ENCODE data around the gene MTAP. TPM values are rescaled to one million over a fixed set of nuclear protein-coding genes. Genes with fewer than 3 reads are reported as not detected.

MTAP gene
- total RNA-seq, 1 experiment from 2014 or later = 34.7 TPM

- CTCF ChIA-PET = interaction anchor here (0.6 to 1.2 kb wide), 6 partner anchors 23 to 431 kb away, joined by 3 to 6 read pairs (median 4); partner anchors contain the start of gene CDKN2B
- intact Hi-C loops (cut with micrococcal nuclease) = loop anchor here (1.0 to 2.0 kb wide), 5 partner anchors 152 to 640 kb away; no protein-coding TSS in a partner anchor
- H3K27ac ChIP-seq (ENCODE audit: low read length) = peak overlapping the region; percentile 57
Observed at GRCh38 chr9:21812946-21813568, 10.6 kb downstream of the MTAP start.

DNA sequence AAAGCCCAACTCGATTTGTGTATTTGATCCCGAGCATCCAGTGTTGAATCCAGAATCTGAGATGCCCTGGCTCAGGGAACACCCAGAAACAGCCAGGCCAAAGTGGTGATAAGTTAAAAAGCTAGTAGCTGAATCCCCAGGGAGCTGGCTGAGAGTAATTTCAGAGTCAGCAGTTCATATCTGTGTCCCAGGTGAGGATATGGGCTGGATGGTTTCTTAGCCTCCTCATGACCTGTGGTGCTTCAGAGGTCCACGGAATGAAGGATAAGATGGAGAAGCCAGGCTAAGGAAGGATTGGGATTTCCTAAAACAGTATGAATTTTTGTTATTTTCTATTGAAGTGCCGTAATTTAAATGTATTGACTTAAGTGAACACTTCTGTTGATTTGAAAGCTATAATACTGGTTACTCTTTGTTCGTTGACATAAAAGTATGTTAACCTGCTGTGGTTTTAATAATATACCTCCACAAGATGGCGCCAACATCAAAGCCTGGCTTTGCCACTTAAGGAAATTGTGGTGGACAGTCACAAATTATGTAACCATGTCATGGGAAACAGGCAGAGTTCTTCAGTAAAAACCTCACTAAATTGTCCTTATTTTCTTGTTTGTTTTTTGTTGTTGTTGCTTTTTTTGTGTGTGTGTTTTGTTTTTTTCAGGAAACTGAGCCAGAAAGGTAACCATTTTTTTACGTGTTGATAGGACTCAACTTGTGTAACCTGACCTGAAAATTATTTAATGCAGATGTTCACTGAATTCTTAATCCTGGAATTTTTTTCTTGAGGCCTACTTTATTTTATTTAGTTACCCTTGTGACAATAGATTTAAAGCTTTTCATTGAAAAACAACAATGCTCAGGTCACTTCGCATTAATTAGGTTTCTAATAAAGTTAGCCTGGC is 11.4 kb downstream of the MTAP start:
- Histone ChIP-seq H3K9ac (ENCODE audit: low read length) (peak overlapping the region; percentile 35; the same call in 1 of the 2 replicates), H3K4me3 (ENCODE audit: low read length) (no peak overlapping the region), H3K9me2 (replicated peaks; ENCODE audit: low read length) (no peaks in the 10 kb centered on the region), H2AFZ (ENCODE audit: low read length) (no peak overlapping the region), H3F3A (ENCODE audit: low read length, unreplicated experiment) (peaks cover 5% of the 10 kb centered on the region), H3K9me3 (ENCODE audit: low read length) (no peaks in the 10 kb centered on the region), H3K27me3 (ENCODE audit: low read length) (no peaks in the 10 kb centered on the region), H3K79me2 (ENCODE audit: low read length) (peaks cover 92% of the 10 kb centered on the region), H3K27ac (ENCODE audit: low read length) (peak overlapping the region; percentile 57), H4K20me1 (ENCODE audit: low read length) (no peaks in the 10 kb centered on the region), H3K36me3 (ENCODE audit: low read depth, low read length) (peaks cover 66% of the 10 kb centered on the region), H3K4me1 (ENCODE audit: insufficient read depth, low read length) (peaks cover 28% of the 10 kb centered on the region), H3K4me2 (ENCODE audit: low read length) (peak overlapping the region; percentile 38; the same call in 1 of the 2 replicates)
- TF ChIP-seq CTCF (conservative IDR thresholded peaks at IDR 0.05; ENCODE audit: low read depth, low read length) = peak; percentile 79
- no peak for TF ChIP-seq EZH2phosphoT487 (IDR thresholded peaks at IDR 0.05; ENCODE audit: borderline replicate concordance, low read length)
- TF ChIP-seq EZH2 (IDR thresholded peaks at IDR 0.05; ENCODE audit: low read length, unreplicated experiment) = no peak
- POLR2A ChIA-PET (ENCODE audit: unreplicated experiment) = no interaction called here
- BruUV-seq (replicated peaks) = no TSS peak
- CTCF ChIA-PET = interaction anchor here (0.6 to 1.2 kb wide), 7 partner anchors 23 to 655 kb away, joined by 3 to 15 read pairs (median 4); partner anchors contain the start of gene CDKN2B
- peak; percentile 85 for DNase-seq
- peak; percentile 41 for ATAC-seq
- intact Hi-C loops (cut with micrococcal nuclease) = loop anchor here (1.0 to 2.0 kb wide), 6 partner anchors 151 to 639 kb away; no protein-coding TSS in a partner anchor

More at GRCh38 chr9:21812946-21813568, 10.6 kb downstream of the MTAP start:
- Histone ChIP-seq H3K4me2 (ENCODE audit: low read length) (peak overlapping the region; percentile 38; the same call in 1 of the 2 replicates), H3K9me3 (ENCODE audit: low read length) (no peaks in the 10 kb centered on the region), H2AFZ (ENCODE audit: low read length) (no peak overlapping the region), H3K27me3 (ENCODE audit: low read length) (no peaks in the 10 kb centered on the region), H3K9me2 (replicated peaks; ENCODE audit: low read length) (no peaks in the 10 kb centered on the region), H3K4me1 (ENCODE audit: insufficient read depth, low read length) (peaks cover 28% of the 10 kb centered on the region), H4K20me1 (ENCODE audit: low read length) (no peaks in the 10 kb centered on the region), H3K36me3 (ENCODE audit: low read depth, low read length) (peaks cover 64% of the 10 kb centered on the region), H3K9ac (ENCODE audit: low read length) (peak overlapping the region; percentile 35; the same call in 1 of the 2 replicates), H3K4me3 (ENCODE audit: low read length) (no peak overlapping the region), H3K79me2 (ENCODE audit: low read length) (peaks cover 93% of the 10 kb centered on the region), H3F3A (ENCODE audit: low read length, unreplicated experiment) (peaks cover 5% of the 10 kb centered on the region)
- DNase-seq (peak; percentile 72), ATAC-seq (peak; percentile 68)
- BruUV-seq (replicated peaks) = no TSS peak
- no peak for TF ChIP-seq EZH2 (IDR thresholded peaks at IDR 0.05; ENCODE audit: low read length, unreplicated experiment)
- peak; percentile 90 for TF ChIP-seq CTCF (conservative IDR thresholded peaks at IDR 0.05; ENCODE audit: low read depth, low read length)
- POLR2A ChIA-PET (ENCODE audit: unreplicated experiment) = interaction anchor here (0.6 kb wide), 1 partner anchor 153 kb away, joined by 3 read pairs; no protein-coding TSS in a partner anchor

Data from PC-3 (cell line).